KOPT-K1 (cell line): ENCODE data around the gene MCM3AP.

Experiments used
- H3K27ac ChIP-seq: fragments of 200-600 bp; sonication (generic); 2 replicates; pipeline ENCODE4 v1.5.1; 2016; ENCODE audit warnings: antibody characterized with exemption, mild to moderate bottlenecking, low read depth, low read length; ENCODE audit not compliant: poor library complexity, severe bottlenecking
- H3K36me3 ChIP-seq: fragments of 200-600 bp; sonication (generic); 2 replicates; pipeline ENCODE4 v1.5.1; 2017; ENCODE audit warnings: antibody characterized with exemption, mild to moderate bottlenecking, low read length, moderate library complexity; ENCODE audit not compliant: insufficient read depth
- H3K9me3 ChIP-seq: fragments of 200-600 bp; sonication (generic); 2 replicates; pipeline ENCODE4 v1.5.1; 2017; ENCODE audit warnings: antibody characterized with exemption, low read length, mild to moderate bottlenecking; ENCODE audit not compliant: insufficient read depth, poor library complexity, severe bottlenecking

MCM3AP gene

DNA sequence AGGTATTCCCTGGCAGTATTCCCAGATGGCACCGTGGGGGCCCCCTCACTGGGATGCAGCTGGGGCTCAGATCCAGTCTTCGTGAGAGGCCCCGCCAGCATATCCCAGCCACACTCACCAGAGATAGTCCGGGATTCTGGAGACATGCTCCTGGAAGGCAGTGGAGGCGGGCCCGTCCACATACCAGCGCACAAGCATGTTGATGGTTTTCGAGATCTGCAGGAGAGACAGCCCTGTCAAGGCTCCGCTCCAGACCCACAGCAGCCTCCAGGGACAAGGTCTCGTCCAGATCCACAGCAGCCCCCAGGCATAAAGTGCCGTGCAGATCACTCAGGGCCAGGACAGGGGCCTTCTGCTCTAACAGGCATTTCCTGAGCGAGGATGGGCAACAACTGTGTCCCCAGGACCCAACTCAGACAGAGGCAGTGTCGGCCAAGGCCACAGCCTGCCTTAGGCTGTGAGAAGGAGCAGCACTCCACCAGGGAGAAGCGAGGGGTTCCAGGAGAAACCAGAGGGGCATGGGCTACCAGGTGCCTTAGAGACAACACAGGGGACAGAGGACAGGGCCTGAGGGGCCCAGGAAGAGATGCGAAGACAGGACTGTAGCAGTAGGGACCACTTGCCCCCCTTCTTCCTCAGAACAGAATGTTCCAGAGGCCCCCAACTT lies 71.7 kb downstream of the MCM3AP start:
- peaks cover 74% of the 10 kb centered on the region for H3K36me3 ChIP-seq
- no peak overlapping the region for H3K27ac ChIP-seq
- no peaks in the 10 kb centered on the region for H3K9me3 ChIP-seq

- peaks cover 80% of the 10 kb centered on the region for H3K36me3 ChIP-seq
- no peaks in the 10 kb centered on the region for H3K9me3 ChIP-seq
Observed at GRCh38 chr21:46212721-46213484, 72.5 kb downstream of the MCM3AP start.

GRCh38 chr21:46211786-46212720 lies 73.4 kb downstream of the MCM3AP start:
- H3K36me3 ChIP-seq: peaks cover 88% of the 10 kb centered on the region

More at GRCh38 chr21:46212721-46213484, 72.5 kb downstream of the MCM3AP start:
- no peak overlapping the region for H3K27ac ChIP-seq

DNA sequence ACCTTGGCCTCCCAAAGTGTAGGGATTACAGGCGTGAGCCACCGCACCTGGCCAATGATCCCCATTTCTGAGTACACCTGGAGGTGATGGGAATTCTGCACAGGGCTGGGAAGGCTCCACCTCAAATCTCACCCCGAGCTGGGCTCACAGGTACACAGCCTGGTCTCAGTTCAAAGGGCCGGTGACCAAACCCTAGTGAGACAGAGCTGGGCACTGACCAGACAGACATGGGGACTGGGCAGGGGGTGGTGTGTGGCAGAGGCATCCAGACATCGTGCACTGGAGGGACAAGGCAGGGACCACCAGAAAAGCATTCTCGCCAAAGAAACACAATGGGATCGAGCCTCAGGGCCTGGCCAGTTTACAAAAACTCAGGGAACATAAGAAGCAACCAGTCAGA lies 74.0 kb downstream of the MCM3AP start:
- Histone ChIP-seq H3K27ac (no peak overlapping the region), H3K36me3 (peaks cover 88% of the 10 kb centered on the region), H3K9me3 (no peaks in the 10 kb centered on the region)

More at GRCh38 chr21:46211786-46212720, 73.4 kb downstream of the MCM3AP start:
- H3K27ac ChIP-seq: no peak overlapping the region
- H3K9me3 ChIP-seq: no peaks in the 10 kb centered on the region

GRCh38 chr21:46210378-46211136 lies 74.9 kb downstream of the MCM3AP start:
- Histone ChIP-seq H3K27ac (no peak overlapping the region), H3K36me3 (peaks cover 88% of the 10 kb centered on the region), H3K9me3 (no peaks in the 10 kb centered on the region)

DNA sequence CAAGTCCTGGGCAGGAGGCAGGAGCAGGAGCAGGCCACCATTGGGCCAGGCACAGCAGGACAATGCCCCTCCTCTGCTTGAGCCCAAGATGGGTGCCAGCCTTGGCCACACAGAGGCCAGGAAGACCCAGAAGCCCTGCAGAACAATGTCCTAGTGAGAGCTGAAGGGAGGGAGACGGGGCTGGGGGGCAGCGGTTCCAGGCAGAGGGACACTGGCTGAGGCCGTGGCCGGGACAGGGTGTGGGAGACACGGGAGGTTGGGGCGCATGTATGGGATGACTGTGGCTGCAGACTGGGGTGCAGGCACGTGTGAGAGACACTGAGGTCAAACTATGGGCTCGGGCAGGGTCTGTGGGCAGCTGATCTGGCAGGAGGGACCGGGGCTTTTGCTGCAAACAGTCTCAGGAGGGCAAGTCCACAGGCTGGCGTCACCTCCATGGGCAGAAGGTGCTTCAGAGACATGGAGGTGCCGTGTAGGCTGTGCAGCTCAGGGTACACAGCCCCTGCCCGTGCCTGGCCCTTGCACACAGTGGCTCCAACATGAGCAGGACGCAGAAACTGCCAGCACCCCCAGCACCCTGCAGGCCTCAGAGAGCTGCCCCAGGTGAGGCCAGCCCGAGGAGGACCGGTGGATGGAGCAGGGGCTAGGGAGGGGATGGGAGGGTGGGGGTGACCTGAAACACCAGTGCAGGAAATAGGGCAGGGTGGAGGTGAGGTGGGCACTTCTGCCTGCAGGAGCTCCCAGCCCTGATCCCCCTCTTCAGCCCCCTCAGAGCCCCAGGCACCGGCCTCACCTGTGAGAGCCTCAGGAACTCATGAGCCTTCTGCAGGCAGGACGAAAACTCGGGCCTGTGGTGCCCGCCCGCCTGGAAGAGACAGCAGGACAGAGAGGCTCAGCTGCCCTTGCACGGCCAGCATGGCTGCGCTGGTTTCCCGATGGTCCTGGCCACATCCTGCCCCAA lies 76.4 kb downstream of the MCM3AP start:
- Histone ChIP-seq H3K9me3 (no peaks in the 10 kb centered on the region), H3K27ac (no peak overlapping the region), H3K36me3 (peaks cover 94% of the 10 kb centered on the region)

DNA sequence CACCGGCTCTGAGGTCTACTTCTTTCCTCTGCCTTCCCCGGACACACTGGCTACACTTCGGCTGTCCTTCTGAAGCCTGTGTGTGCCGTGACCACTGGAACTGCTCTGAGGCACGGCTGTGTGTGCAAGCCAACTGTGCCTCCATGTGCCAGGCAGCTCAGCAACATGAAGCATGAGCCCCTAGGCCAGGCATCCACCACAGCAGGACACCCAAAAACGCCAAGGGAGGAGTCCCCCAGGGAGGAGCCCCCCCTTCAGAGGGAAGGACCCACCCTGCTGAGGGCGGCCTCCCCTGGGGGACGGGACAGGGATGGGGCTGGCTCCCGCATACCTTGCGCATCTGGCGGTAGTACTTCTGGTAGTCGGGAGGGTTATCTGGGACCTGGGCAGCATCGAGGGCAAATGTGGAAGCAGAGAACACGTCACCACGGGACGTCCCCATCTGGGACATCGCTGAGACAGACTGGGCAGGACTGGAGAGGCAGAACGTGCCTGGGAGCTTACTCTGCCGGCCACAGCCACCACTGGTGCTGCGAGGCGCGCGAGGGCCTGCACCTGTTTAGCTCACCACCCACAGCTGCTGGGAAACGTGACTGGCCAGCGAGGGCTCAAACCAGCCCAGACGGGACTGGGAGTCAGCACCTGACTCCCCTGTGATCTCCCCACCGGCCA lies 77.4 kb downstream of the MCM3AP start:
- Histone ChIP-seq H3K9me3 (no peaks in the 10 kb centered on the region), H3K27ac (no peak overlapping the region), H3K36me3 (peaks cover 94% of the 10 kb centered on the region)

DNA sequence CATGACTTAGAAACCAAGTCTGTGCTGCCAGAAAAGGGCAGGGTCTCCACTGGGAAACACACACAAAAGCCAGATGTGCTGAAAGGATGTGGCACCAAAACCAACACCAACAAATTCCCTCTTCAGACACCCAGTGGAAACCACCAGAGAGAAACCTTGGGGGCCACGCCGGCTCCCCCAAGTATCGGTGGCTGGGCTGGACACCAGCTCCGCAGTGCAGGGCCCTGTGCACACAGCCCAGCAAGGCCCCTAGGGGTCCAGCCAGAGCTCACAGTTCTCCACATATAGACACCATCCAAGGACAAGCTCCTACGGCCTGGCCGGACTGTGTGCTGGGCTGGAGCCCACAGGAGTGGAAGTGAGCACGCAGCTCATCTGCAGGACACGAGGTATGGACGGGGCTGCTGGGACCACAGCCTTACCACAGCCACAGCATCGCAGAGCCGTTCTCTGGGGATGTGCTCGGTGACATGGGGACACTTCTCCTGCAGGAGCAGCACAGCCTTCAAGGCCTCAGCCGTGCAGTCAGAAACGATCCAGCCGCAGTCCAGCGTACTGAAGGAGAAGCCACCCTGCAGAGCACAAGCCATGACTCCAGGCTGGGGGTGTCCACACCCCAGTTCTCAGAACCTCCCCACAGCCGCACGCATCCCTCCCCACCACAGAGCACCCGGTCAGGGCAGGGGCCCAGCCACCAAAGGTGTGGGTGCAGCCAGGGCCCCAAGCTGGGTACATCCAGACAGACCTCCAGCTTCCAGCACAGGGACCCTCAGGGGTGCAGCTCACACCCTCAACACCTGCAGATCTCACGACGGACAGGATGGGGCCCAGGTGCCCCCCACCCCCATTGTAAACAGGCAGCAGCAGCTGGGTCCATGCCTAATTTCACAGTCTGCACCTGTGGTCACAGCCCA lies 78.1 kb downstream of the MCM3AP start:
- no peak overlapping the region for H3K27ac ChIP-seq

GRCh38 chr21:46206163-46207005 lies 79.0 kb downstream of the MCM3AP start:
- Histone ChIP-seq H3K27ac (no peak overlapping the region), H3K9me3 (no peaks in the 10 kb centered on the region), H3K36me3 (peaks cover 84% of the 10 kb centered on the region)

More for the DNA sequence above, 78.1 kb downstream of the MCM3AP start:
- H3K9me3 ChIP-seq: no peaks in the 10 kb centered on the region
- H3K36me3 ChIP-seq: peaks cover 92% of the 10 kb centered on the region

- H3K9me3 ChIP-seq: no peaks in the 10 kb centered on the region
- H3K36me3 ChIP-seq: peaks cover 82% of the 10 kb centered on the region
- H3K27ac ChIP-seq: no peak overlapping the region
Observed at GRCh38 chr21:46205766-46206162, 79.6 kb downstream of the MCM3AP start.

DNA sequence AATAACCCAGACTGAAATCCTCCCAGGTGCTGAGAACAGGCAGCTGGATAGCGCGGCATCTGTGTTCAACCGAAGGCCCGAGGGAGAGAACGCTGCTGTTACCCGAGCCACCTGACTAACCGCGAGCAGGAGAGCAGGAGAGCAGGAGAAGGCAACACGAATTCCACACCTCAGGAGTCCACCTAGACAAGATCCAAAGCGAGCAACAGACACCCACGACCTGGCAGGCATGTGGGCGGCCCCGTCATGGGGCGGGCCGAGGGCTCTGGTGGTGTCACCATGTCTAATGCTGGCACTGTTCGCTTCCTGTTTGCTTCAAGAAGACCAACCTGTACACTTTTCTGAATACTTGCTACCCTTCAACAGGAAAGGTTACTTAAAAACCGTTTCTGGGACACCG lies 80.2 kb downstream of the MCM3AP start:
- no peak overlapping the region for H3K27ac ChIP-seq
- H3K9me3 ChIP-seq: no peaks in the 10 kb centered on the region
- peaks cover 82% of the 10 kb centered on the region for H3K36me3 ChIP-seq

DNA sequence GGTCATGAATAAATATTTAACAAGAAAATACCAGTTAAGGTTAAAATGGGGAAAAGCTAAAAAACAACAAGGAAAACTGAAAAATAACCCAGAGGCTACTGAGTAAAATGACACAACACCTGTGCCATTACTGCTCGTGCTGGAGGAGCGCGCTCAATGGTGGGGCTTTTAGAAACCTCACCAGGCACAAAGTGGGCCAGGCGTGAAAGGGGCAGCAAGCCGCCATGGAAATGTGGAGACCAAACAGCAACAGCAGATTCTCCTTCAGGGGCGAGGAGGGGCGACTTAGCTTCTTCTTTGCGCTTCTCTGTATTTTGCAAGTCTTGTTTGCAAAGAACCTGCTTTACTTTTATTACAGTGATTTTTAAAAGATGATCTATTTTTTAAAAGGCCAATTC lies 82.2 kb downstream of the MCM3AP start:
- H3K27ac ChIP-seq: no peak overlapping the region
- peaks cover 86% of the 10 kb centered on the region for H3K36me3 ChIP-seq
- H3K9me3 ChIP-seq: no peaks in the 10 kb centered on the region
